HFF-Myc (cell line): Measurements from ENCODE around the gene KTN1.

Experiments
- DNase-seq: peaks from one replicate; pipeline ENCODE4 v3.0.0-alpha.2; 2011; ENCODE audit warnings: low read depth; ENCODE audit errors: extremely low read depth
- H3K4me3 ChIP-seq: replicated peaks from 2 replicates; pipeline ENCODE4 v1.5.1; 2011; ENCODE audit warnings: low read depth, mild to moderate bottlenecking, control low read depth, low read length
- CTCF ChIP-seq: IDR thresholded peaks from 2 replicates; pipeline ENCODE4 v1.5.1; 2012; ENCODE audit warnings: mild to moderate bottlenecking, low read depth, low read length, control low read depth; ENCODE audit errors: missing control alignments

KTN1 gene

GRCh38 chr14:55665067-55665675, 85.2 kb downstream of the KTN1 start:
- DNase-seq: no peak
- H3K4me3 ChIP-seq: no peak overlapping the region
- no peak for TF ChIP-seq CTCF

GRCh38 chr14:55667801-55668200, 87.8 kb downstream of the KTN1 start:
- no peak for TF ChIP-seq CTCF
- no peak for DNase-seq
- no peak overlapping the region for H3K4me3 ChIP-seq

DNA sequence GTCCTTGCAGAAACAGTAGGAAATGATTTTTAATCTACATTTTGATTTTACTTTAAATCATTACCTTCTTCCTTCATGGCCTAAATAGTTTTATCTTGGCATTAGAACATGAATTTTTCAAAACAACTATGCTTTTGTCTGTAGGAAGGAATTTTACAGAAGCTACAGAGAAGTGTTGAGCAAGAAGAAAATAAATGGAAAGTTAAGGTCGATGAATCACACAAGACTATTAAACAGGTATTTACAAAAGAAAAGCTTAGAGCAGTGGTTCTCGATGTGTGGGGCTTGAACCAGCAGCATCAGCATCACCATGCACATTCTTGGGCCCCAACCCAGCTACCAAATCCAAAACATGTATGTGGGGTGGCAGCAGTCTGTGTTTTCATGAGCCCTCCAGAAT, 91.6 kb downstream of the KTN1 start:
- no peak overlapping the region for H3K4me3 ChIP-seq
- no peak for TF ChIP-seq CTCF
- DNase-seq: no peak

DNA sequence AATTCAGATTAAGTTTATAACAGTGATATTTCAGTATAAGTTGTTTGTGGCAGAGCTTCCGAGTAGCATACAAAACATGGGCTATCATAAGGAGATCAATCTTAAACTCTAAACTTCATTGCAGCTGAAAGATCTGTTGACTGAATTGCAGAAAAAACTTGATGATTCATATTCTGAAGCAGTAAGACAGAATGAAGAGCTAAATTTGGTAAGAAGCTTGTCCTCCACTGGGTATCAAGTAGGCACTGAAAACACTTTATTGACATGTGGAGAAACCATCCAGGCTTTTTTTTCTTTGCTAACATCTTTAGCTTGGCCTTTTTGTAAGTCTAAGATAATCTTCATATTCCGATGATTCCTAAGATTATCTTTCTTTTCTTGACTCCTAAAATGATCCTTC, 93.0 kb downstream of the KTN1 start:
- no peak for DNase-seq
- TF ChIP-seq CTCF: no peak
- H3K4me3 ChIP-seq: no peak overlapping the region

GRCh38 chr14:55681096-55681495, 101.1 kb downstream of the KTN1 start:
- no peak for DNase-seq
- no peak overlapping the region for H3K4me3 ChIP-seq
- no peak for TF ChIP-seq CTCF

- TF ChIP-seq CTCF: no peak
- no peak overlapping the region for H3K4me3 ChIP-seq
These were observed 105.1 kb downstream of the KTN1 start for GRCh38 chr14:55684956-55685584.

DNA sequence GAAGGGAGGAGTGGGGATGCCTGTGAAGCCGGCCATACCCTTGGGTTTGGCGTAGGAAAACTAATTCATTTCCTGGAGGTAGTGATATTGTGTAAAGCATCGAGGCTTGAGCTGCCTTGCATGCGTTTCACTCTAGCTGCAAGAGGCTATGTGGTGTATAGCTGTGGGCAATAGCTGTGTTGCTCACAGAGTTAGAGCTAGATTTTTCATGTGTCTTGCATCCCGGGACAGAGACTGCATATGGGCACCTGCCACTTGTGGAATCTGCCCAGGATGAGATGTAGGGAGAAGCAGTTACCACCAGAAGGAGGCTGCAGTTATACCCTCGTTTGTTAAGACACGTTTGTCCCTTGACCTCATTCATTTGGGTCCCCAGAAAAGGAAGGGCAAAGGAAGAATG, 106.7 kb downstream of the KTN1 start:
- DNase-seq: no peak
- no peak overlapping the region for H3K4me3 ChIP-seq

More at GRCh38 chr14:55684956-55685584, 105.1 kb downstream of the KTN1 start:
- DNase-seq: no peak

More for the DNA sequence above, 106.7 kb downstream of the KTN1 start:
- TF ChIP-seq CTCF: no peak
